Activated CD4-positive, alpha-beta T cell treated with anti-CD3 and anti-CD28 coated beads for 1 hour (primary cell): Measurements from ENCODE around the gene DYNC1I1.

Experiments used
- DNase-seq: peaks from one replicate; pipeline ENCODE4 v3.0.0-alpha.2; 2020

DYNC1I1 gene

DNA sequence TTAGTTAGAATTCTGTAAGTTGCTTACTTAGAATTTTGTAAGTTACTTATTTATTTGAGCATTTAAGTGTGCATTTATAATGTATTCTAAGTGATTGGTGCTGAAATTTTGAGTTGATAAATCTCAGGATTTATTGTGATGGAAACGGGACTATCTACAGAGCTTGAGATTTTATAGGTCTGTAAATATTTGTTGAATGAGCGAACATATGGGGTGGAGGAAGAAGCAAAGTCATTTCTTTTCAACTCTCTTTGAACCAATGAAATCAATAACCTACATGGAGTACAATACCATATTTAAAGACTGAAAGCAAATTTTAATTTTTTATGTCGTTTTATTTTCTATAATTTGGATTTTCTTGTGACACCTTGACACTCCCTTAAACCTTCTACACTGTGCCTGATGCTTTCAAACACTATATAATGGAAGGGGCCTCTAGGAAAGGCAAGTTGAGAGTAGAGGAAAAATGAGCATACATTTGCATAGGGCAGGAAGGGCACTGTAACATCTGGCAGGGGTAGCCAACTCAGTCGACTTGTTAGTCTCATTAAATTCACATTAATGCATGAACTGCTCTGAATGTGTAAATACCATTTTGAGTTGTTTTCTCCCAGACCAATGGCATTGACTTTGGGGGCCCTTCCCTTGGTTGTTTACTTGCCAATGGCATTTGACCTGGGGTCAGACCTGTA lies 204.2 kb downstream of the DYNC1I1 start:
- no peak for DNase-seq

- DNase-seq, result no peak
These were observed 205.6 kb downstream of the DYNC1I1 start for GRCh38 chr7:95977994-95978393.

DNA sequence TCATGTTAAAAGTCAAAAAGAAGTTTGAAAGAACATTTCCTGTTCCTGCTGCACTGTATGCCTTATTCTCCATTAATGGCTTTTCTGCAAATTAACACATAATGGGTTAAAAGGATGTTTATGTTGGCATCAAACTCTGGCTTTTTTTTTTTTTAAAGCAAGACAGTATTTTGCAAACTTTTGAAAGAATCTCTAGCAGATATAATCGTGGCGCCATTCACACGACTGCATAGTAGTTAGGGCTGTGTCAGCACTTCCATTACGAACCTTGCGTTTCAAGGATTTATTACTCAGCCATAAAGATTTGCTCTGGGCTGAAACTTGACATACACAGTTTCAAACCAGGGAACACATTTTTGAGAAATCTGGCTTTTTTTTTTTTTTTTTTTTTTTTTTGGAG lies 207.8 kb downstream of the DYNC1I1 start:
- no peak for DNase-seq

DNA sequence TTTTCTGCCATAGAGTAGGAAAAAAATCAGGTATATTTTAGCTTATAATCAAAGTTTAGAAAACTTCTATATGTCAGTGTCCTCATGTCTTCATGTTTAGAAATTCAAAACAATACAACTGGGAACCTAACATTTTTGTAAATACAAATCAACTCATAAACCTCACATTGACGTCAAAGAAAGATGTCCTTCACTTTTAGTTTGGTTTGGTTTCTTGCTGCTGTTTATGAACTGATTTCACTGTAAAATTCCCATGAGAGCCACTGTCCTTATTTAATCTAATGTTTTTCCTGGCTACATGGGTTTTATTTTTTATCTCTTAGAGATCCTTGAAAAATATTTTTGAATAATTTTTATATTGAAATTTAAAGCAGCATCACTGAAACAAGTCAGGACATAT lies 208.4 kb downstream of the DYNC1I1 start:
- no peak for DNase-seq

DNA sequence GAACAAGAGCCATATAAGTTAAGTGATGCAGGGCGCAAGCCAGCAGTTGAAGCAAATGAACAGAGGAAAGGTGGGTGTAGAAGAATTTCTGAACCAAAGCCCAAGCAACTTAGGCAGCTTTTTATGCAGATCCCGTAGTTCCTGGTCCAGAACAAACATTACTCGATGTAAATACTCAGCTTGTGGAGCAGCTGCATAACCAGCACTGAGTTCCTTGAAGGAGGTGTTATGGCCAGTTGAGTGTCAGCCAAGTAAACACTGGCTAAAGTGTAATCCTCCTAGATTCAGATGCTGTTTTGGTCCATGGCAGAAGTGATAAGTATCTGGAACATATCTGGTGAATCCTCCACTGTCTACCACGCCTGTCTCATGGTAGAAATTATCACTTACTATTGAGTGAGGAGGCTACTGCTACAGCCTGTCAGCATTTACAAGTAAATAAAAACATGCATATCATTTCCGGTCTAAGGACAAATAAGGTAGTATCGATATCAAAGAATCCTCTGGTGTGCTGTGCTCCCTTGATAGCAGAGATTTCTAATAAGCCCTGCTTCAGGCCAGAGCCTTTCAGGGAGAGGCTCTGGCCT lies 213.9 kb downstream of the DYNC1I1 start:
- no peak for DNase-seq

- DNase-seq, result no peak
These were observed 216.9 kb downstream of the DYNC1I1 start for GRCh38 chr7:95989301-95989700.

GRCh38 chr7:95993380-95993779 lies 221.0 kb downstream of the DYNC1I1 start:
- no peak for DNase-seq

DNA sequence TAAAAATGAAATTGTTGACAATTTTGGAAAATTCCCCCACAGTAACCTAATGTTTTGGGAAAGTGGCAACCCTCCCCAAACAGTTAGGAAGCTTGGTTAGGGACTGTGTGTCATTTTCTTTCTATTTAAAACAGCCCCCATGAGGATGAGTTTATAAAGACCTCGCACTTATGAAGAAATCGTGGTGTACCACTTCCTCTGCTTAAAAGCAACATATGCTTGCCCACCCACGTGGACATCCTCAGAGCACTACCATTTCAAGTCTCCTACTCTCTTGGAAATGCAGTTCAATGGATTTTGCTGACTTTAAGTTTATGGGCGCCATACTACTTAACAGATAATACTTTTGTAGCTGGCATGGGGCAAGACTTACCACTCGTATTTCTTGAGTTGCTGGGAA lies 223.8 kb downstream of the DYNC1I1 start:
- no peak for DNase-seq

- no peak for DNase-seq
These were observed 224.5 kb downstream of the DYNC1I1 start for GRCh38 chr7:95996886-95997285.

DNA sequence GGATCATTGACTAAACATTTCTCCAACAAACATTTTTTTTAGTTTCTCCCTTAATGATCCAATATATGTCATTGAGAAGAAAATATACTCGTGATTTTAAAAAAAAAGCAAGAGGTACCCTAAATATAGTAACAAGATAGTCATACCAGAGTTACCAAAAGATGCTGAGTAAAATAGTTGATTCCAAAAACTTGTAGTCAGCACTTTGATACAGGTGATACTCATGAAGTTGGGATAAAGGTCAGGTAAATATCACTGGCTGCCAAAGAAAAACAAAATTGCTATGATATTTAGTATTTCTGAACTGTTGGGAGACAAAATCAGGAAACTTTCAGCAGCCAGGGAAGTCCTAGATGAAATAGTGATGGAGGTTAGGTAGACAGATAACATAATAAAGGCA lies 225.3 kb downstream of the DYNC1I1 start:
- DNase-seq, result no peak

DNA sequence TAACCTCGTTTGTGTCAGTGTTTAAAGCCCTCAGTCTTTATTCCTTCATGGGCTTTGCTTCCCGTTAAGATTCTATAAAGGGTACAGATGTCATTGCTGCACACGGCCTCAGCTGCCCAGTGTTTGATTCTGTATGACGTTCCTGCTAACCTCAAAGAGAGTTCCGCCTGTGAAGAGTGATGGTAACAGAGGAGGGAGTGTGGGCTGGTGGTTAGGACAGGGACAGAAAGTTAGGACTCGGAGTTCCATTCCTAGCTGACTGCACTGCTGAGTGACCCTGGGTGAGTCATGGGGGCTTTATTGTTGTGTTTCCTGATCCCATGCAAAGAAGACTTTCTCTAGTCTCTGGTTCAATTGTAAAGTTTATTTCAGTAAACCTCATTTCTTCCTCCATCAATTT lies 227.1 kb downstream of the DYNC1I1 start:
- DNase-seq, result no peak

DNA sequence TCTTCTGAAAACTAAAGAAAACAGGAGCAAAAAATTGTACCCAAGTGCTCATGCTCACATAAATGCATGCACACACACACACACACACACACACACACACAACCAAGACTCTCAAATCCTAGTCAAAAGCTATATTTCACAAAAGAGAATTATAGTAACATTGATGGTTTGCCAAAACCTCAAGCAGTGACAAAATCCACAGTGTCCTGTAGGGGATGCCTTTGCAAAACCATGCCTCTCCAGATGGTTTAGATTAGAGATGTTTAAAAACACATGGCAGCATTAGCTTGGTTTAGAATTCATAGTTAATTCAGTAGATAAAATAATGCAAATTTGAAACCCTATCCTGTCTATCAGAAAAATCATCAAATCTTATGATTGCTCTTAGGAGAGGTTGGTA lies 232.2 kb downstream of the DYNC1I1 start:
- DNase-seq, result no peak

DNA sequence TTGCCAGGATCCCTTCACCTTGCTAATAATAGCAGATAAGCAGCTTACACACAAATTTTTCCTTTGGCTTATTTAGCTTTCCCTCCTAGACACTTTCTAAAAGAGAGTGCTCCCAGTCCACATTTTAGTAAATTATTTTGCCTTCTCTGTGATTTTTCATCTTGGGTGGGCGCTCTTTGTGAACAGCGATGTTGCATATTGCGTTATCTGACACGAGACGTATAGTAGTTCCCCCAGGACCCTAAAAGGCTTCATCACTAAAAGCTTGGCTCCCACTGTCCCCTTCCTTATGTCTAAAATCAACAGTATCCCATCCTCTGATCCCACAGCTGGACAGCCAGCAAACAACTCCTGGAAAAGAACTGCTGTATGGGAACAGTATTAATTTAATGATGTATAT lies 232.9 kb downstream of the DYNC1I1 start:
- no peak for DNase-seq

- DNase-seq, result no peak
These were observed 236.8 kb downstream of the DYNC1I1 start for GRCh38 chr7:96009148-96009547.

DNA sequence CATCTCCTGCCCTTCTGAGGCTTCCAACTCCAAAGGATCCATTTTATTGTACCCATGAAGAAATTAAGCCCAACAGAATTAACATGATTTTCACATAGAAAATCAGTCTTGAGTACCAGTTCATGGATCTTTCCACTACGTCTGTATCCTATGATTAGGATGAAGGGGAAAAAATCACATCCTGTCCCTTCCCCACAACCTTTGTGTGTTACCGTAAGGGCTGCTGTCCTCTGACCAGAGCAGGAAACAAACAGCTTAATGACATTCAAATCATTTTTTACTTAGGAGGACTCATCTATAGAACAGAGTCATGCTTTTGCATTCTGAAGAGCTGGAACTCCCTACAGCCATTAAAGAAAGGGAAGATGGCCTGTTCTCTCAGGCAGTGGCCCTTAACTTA lies 241.5 kb downstream of the DYNC1I1 start:
- DNase-seq, result no peak

- DNase-seq, result no peak
These were observed 242.3 kb downstream of the DYNC1I1 start for GRCh38 chr7:96014617-96015016.

- DNase-seq, result no peak
These were observed 243.8 kb downstream of the DYNC1I1 start for GRCh38 chr7:96016056-96016586.

GRCh38 chr7:96016735-96017134 lies 244.4 kb downstream of the DYNC1I1 start:
- no peak for DNase-seq

DNA sequence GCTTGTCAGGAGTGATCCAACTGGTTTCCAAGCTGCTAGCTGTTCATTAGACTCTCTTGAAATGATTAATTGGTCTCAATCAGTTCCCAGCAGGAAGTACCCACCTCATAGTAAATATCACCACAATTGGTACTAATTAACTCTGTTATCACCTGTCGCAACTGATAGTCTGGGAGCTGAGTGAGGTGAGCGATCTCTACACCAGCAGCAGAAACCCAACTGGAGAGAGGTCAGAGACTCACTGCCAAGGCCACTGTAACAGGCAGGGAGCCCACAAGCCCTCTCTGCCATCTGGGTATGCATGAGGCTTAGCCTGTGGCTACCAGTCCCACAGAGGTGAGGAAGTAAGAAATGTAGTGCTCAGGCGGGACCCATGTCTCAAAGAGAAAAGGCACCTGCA lies 245.5 kb downstream of the DYNC1I1 start:
- DNase-seq, result no peak

- DNase-seq, result no peak
These were observed 249.2 kb downstream of the DYNC1I1 start for GRCh38 chr7:96021568-96021967.

GRCh38 chr7:96023387-96023786 lies 251.0 kb downstream of the DYNC1I1 start:
- DNase-seq, result no peak

DNA sequence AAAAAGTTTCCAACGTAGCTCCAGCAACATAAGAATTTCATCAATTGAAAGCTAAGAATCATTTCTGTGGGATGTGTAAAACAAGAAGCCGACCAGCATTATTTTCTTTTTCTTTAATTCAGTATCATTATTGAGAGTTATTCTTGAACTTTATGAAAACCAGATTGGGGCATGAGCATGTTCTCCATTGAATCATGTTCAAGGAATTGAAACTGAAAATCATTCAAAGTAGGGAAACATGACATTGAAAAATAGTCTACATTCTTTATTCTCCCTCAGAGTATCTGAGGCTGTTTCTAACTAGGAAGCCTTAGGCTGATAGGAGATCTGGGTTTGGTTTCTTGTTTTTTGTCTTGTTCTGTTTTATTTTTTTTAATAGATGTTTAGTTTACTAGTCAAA lies 253.7 kb downstream of the DYNC1I1 start:
- DNase-seq, result no peak

- no peak for DNase-seq
These were observed 254.3 kb downstream of the DYNC1I1 start for GRCh38 chr7:96026611-96027010.

- DNase-seq, result no peak
These were observed 256.4 kb downstream of the DYNC1I1 start for GRCh38 chr7:96028729-96029128.
